H9 (cell line): ENCODE results near the gene TMEM167B. TPM values are rescaled to one million over a fixed set of nuclear protein-coding genes. Genes with fewer than 3 reads are reported as not detected.

Experiments
- DNase-seq: peaks from one replicate; pipeline ENCODE4 v3.0.0-alpha.2; 2017
- H2AFZ ChIP-seq: one replicate; pipeline ENCODE4 v1.6.1; 2013; ENCODE audit warnings: mild to moderate bottlenecking, low read length, control low read depth, moderate library complexity
- H2AK5ac ChIP-seq: 2 replicates; pipeline ENCODE4 v1.6.1; 2013; ENCODE audit warnings: low read length, control low read depth, mixed read lengths; ENCODE audit not compliant: insufficient read length
- H2BK120ac ChIP-seq: one replicate; pipeline ENCODE4 v1.6.1; 2013; ENCODE audit warnings: low read depth, mild to moderate bottlenecking, low read length, control low read depth, inconsistent platforms; ENCODE audit not compliant: poor library complexity, severe bottlenecking
- H2BK12ac ChIP-seq: 2 replicates; pipeline ENCODE4 v1.6.1; 2013; ENCODE audit warnings: low read length, control low read depth, mixed read lengths, low read depth; ENCODE audit not compliant: insufficient read length
- H2BK15ac ChIP-seq: 2 replicates; pipeline ENCODE4 v1.6.1; 2013; ENCODE audit warnings: low read depth, low read length, control low read depth
- H2BK20ac ChIP-seq: one replicate; pipeline ENCODE4 v1.6.1; 2013; ENCODE audit warnings: low read depth, mild to moderate bottlenecking, low read length, control low read depth, inconsistent platforms; ENCODE audit not compliant: poor library complexity, severe bottlenecking
- H2BK5ac ChIP-seq: 2 replicates; pipeline ENCODE4 v1.6.1; 2013; ENCODE audit warnings: low read length, control low read depth, mixed read lengths; ENCODE audit not compliant: insufficient read length
- H3K14ac ChIP-seq: 2 replicates; pipeline ENCODE4 v1.6.1; 2013; ENCODE audit warnings: low read length, control low read depth; ENCODE audit not compliant: insufficient read depth
- H3K18ac ChIP-seq: 2 replicates; pipeline ENCODE4 v1.6.1; 2013; ENCODE audit warnings: low read depth, mild to moderate bottlenecking, mixed read lengths, low read length, control low read depth; ENCODE audit not compliant: insufficient read length
- H3K23ac ChIP-seq: 2 replicates; pipeline ENCODE4 v1.6.1; 2013; ENCODE audit warnings: low read length, control low read depth, mixed read lengths, low read depth; ENCODE audit not compliant: insufficient read length
- H3K23me2 ChIP-seq: 2 replicates; pipeline ENCODE4 v1.6.1; 2013; ENCODE audit warnings: low read depth, mild to moderate bottlenecking, mixed read lengths, low read length, control low read depth; ENCODE audit not compliant: insufficient read length, poor library complexity, severe bottlenecking
- H3K27ac ChIP-seq: 2 replicates; pipeline ENCODE4 v1.5.1; 2013; ENCODE audit warnings: low read length, control low read depth, mixed read lengths, low read depth; ENCODE audit not compliant: insufficient read length
- H3K27me3 ChIP-seq: 2 replicates; pipeline ENCODE4 v1.6.1; 2013; ENCODE audit warnings: low read length, control low read depth, inconsistent platforms; ENCODE audit not compliant: insufficient read depth
- H3K4ac ChIP-seq: 2 replicates; pipeline ENCODE4 v1.6.1; 2013; ENCODE audit warnings: low read depth, mild to moderate bottlenecking, control low read depth, inconsistent platforms, low read length, moderate library complexity
- H3K4me1 ChIP-seq: 2 replicates; pipeline ENCODE4 v1.6.1; 2013; ENCODE audit warnings: low read length, control low read depth, inconsistent platforms; ENCODE audit not compliant: insufficient read depth
- H3K4me2 ChIP-seq: 2 replicates; pipeline ENCODE4 v1.6.1; 2013; ENCODE audit warnings: low read length, control low read depth, mixed read lengths; ENCODE audit not compliant: insufficient read length, insufficient read depth
- H3K56ac ChIP-seq: 2 replicates; pipeline ENCODE4 v1.6.1; 2013; ENCODE audit warnings: low read depth, mild to moderate bottlenecking, mixed read lengths, low read length, control low read depth; ENCODE audit not compliant: insufficient read length
- H3K79me1 ChIP-seq: 2 replicates; pipeline ENCODE4 v1.6.1; 2013; ENCODE audit warnings: low read depth, mild to moderate bottlenecking, moderate library complexity, low read length, control low read depth, inconsistent platforms; ENCODE audit not compliant: insufficient read depth, poor library complexity, severe bottlenecking
- H3K79me2 ChIP-seq: 2 replicates; pipeline ENCODE4 v1.6.1; 2013; ENCODE audit warnings: low read length, control low read depth, inconsistent platforms; ENCODE audit not compliant: insufficient read depth
- H3K9ac ChIP-seq: 2 replicates; pipeline ENCODE4 v1.6.1; 2013; ENCODE audit warnings: low read length, control low read depth, mixed read lengths; ENCODE audit not compliant: insufficient read length; ENCODE audit errors: extremely low read depth
- H3K9me3 ChIP-seq: one replicate; pipeline ENCODE4 v1.6.1; 2013; ENCODE audit warnings: low read depth, low read length, inconsistent platforms; ENCODE audit not compliant: control insufficient read depth
- H3T11ph ChIP-seq: one replicate; pipeline ENCODE4 v1.6.1; 2013; ENCODE audit warnings: mild to moderate bottlenecking, low read length, control low read depth, inconsistent platforms
- H4K20me1 ChIP-seq: one replicate; pipeline ENCODE4 v1.6.1; 2013; ENCODE audit not compliant: control insufficient read depth, insufficient read length, insufficient read depth
- H4K5ac ChIP-seq: 2 replicates; pipeline ENCODE4 v1.6.1; 2013; ENCODE audit warnings: low read depth, mild to moderate bottlenecking, mixed read lengths, low read length, control low read depth; ENCODE audit not compliant: insufficient read length
- H4K8ac ChIP-seq: replicated peaks from 2 replicates; pipeline ENCODE4 v1.6.1; 2013; ENCODE audit warnings: low read length, control low read depth, mixed read lengths, low read depth; ENCODE audit not compliant: insufficient read length
- H4K91ac ChIP-seq: 2 replicates; pipeline ENCODE4 v1.6.1; 2013; ENCODE audit warnings: low read depth, mild to moderate bottlenecking, moderate library complexity, mixed read lengths, low read length, control low read depth; ENCODE audit not compliant: insufficient read length
- H3K27ac Mint-ChIP-seq, 3 experiments: 2 replicates in 2 of 3; 3 replicates in 1 of 3; pipeline ENCODE4 v1.8.0; 2020 to 2021; ENCODE audit warnings: mixed read lengths in 3 of 3, mild to moderate bottlenecking in 1 of 3, moderate library complexity in 1 of 3
- H3K27me3 Mint-ChIP-seq: 2 replicates; pipeline ENCODE4 v1.8.0; 2021; ENCODE audit warnings: low read depth, mild to moderate bottlenecking, moderate library complexity, mixed read lengths
- H3K36me3 Mint-ChIP-seq, 3 experiments: 2 replicates in 2 of 3; 3 replicates in 1 of 3; pipeline ENCODE4 v1.8.0; 2020 to 2021; ENCODE audit warnings: low read depth in 3 of 3, mixed read lengths in 3 of 3; ENCODE audit not compliant: insufficient read depth in 1 of 3
- H3K4me1 Mint-ChIP-seq, 2 experiments: 2 replicates each; pipeline ENCODE4 v1.8.0; 2020; ENCODE audit warnings: mixed read lengths in 2 of 2
- H3K4me3 Mint-ChIP-seq, 2 experiments: 2 replicates in 1 of 2; 3 replicates in 1 of 2; pipeline ENCODE4 v1.8.0; 2020 to 2021; ENCODE audit warnings: mild to moderate bottlenecking in 2 of 2, mixed read lengths in 2 of 2, moderate library complexity in 1 of 2
- H3K9me3 Mint-ChIP-seq, 2 experiments: 2 replicates in 1 of 2; 3 replicates in 1 of 2; pipeline ENCODE4 v1.8.0; 2020; ENCODE audit warnings: mild to moderate bottlenecking in 2 of 2, mixed read lengths in 2 of 2, moderate library complexity in 1 of 2
- CTCF ChIP-seq: fragments of 200-600 bp; sonication (generic); conservative IDR thresholded peaks from 3 replicates; pipeline ENCODE4 v1.8.0; 2021; ENCODE audit warnings: antibody characterized with exemption, mild to moderate bottlenecking
- total RNA-seq: library from RNA; stranded (reverse); gene quantifications from 2 replicates; pipeline ENCODE4 v1.2.1, GENCODE V29; 2021

TMEM167B gene
- total RNA-seq, 1 experiment from 2014 or later: 13.9 TPM

GRCh38 chr1:109059026-109059425 is 31.5 kb upstream of the TMEM167B start:
- no peak overlapping the region for H3K23ac ChIP-seq
- H2AFZ ChIP-seq: no peak overlapping the region
- H3K27ac Mint-ChIP-seq: no peak overlapping the region
- no peak overlapping the region for H3K4me3 Mint-ChIP-seq
- H3K9me3 Mint-ChIP-seq: no peaks in the 10 kb centered on the region
- H3K79me2 ChIP-seq: no peaks in the 10 kb centered on the region
- no peak overlapping the region for H3K9ac ChIP-seq
- H3K18ac ChIP-seq: no peak overlapping the region
- H3K27me3 Mint-ChIP-seq: no peaks in the 10 kb centered on the region
- no peak for DNase-seq
- peaks cover 2 to 13% (median 4%) of the 10 kb centered on the region in 3 experiments; a peak in 4 of 7 replicates for H3K36me3 Mint-ChIP-seq
- H3K79me1 ChIP-seq: no peaks in the 10 kb centered on the region
- H4K5ac ChIP-seq: no peak overlapping the region
- H2AK5ac ChIP-seq: no peak overlapping the region
- no peaks in the 10 kb centered on the region for H3K4me1 ChIP-seq
- H3K4me1 Mint-ChIP-seq: no peaks in the 10 kb centered on the region
- H4K91ac ChIP-seq: no peak overlapping the region
- H3T11ph ChIP-seq: no peak overlapping the region
- no peak overlapping the region for H2BK5ac ChIP-seq
- H2BK20ac ChIP-seq: no peak overlapping the region
- H3K4me2 ChIP-seq: no peak overlapping the region
- no peak overlapping the region for H2BK15ac ChIP-seq
- no peak overlapping the region for H2BK12ac ChIP-seq
- H3K23me2 ChIP-seq: no peaks in the 10 kb centered on the region
- no peaks in the 10 kb centered on the region for H3K27me3 ChIP-seq
- H3K4ac ChIP-seq: no peak overlapping the region
- H3K27ac ChIP-seq: no peak overlapping the region
- H4K8ac ChIP-seq: no peak overlapping the region
- H4K20me1 ChIP-seq: no peaks in the 10 kb centered on the region
- H3K9me3 ChIP-seq: no peaks in the 10 kb centered on the region
- no peak for TF ChIP-seq CTCF
- H2BK120ac ChIP-seq: no peak overlapping the region
- H3K14ac ChIP-seq: no peak overlapping the region
- no peak overlapping the region for H3K56ac ChIP-seq
